Limb (tissue), 2 donors: ENCODE data around the gene HOXB9.

ENCODE experiments used
- DNase-seq, 2 donors: peaks; one replicate each; pipeline ENCODE4 v3.0.0-alpha.2; 2016; ENCODE audit errors: extremely low spot score in 2 of 2

HOXB9 gene

GRCh38 chr17:48611681-48612455 lies 14.3 kb downstream of the HOXB9 start:
- peak in 1 of 2 donors; percentile 85 for DNase-seq

DNA sequence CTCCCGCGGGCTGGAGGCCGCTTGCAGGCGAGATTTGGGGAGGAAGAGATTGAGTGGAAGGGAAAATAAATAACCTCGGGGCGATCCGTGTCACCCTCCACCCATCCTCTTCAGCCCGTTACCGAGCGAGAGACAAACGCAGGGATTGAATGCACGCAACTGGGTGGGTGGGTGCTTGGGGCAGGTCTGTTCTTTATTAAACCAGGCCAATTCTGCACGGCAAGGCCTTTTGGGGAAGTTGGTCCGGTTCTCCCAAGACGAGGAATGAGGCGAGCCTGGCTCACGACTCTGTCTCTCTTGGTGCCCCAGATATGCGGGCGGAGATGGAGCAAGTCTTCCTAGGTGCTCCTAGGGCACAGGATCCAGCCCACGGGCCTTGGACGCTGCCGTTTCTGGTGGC lies 14.9 kb downstream of the HOXB9 start:
- no peak for DNase-seq

GRCh38 chr17:48610282-48611211 lies 15.6 kb downstream of the HOXB9 start, which contains the start of gene HOXB7:
HOXB7 (minus strand) TSS chr17:48611017; CDS start chr17:48610918, 99 bp downstream.
- DNase-seq: peak; percentile 47 to 90

GRCh38 chr17:48609759-48610281 lies 16.3 kb downstream of the HOXB9 start:
- no peak for DNase-seq

- DNase-seq: no peak
Measured at GRCh38 chr17:48609033-48609432, 17.1 kb downstream of the HOXB9 start.

GRCh38 chr17:48608494-48608834 lies 17.7 kb downstream of the HOXB9 start:
- no peak for DNase-seq

DNA sequence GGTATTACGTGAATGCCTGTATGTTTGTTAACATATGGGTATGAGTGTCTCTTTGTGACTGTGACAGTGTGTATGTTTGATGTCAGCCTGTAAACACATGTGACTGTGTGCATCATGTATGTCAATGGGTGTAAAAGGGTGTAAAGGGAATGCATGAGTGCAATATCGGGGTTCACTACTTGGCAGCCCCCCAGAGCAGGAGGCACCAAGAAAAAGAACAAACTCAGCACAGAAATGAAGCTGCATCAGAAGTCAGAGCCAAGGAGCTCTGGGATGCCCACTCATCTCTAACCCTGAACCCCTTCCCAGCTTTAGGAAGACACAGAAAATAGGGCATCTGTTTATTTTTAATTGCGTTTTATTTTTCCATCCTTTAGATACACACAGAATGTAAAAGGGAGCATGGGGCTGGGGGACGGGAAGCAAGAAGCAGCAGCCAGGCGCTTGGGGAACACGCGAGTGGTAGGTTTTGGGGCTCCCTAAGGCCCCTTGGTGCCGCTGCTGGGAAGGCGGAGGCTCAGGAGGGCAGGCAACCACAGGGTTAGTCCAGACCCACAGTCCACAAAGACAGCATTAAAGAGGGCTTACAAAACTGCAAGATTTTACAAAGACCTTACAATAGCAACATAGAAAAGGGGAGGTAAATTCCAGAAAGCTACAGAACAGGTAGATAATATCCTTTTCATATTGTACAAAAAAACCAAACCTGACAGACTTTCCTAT lies 19.1 kb downstream of the HOXB9 start:
- no peak for DNase-seq

DNA sequence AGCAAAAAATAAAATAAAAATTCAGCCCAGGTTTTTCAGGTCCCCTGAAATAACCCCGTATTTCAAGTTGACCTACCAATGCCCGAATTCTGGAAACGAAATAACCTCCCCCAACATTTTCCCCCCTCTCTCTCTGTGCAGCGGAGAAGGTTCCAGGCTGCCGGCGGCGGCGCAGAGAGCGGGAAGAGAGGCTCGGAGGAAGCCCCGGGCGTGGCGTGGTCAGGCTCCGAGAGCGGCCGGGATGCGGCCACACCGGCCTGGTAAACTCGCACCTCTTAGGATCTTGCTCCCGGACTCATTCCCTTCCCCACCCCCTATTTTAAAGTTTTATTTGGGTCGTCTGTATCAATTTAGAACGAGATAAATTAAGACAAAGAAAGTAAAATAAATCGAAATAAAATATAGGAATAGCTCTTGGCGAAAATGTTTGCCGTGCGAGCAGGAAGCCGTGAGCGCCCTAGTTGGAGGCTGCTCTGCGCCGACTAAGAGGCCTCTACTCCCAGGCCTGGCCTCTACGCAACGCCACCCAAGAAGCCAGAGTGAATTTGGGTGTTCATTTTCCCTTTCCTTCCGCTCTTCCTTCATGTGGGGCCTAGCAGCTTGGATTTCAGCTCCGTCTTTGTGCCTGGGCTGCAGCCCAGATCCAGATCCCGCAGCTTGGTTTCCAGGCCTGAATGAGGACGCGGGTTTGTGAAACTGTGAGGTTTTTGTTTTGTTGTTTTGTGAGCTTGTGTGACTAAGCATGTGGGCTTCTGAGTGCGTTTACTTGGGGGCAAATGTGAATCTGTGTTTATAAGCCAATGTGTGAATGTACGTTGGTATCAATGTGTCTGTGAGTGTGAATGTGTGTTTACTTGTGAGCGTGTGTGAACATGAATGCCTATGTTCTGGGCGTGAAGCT lies 19.9 kb downstream of the HOXB9 start:
- peak in 1 of 2 donors; percentile 64 for DNase-seq

DNA sequence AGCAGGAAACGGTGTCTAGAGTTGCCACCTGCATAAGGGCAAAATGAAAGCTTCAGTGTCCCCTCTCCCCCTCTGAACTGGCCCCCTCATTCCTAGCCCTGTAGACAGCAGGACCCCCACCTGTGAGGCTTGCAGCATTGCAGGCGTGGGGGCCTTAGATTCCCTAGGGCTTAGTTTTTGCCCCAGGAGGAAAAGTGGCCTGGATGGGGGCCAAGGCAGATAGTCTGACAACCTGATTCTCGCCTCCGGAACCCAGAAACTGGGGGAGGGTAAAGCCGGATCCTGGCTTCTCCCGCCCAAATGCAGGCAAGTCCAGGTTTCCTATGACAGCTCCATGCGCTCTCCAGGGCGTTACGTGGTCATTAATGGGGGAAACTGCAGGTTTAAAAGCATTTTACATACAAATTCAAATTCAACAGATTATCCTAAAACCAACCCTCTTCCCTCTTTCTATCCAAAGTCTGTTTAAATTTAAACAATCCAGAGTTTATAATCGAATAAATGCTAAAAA lies 20.7 kb downstream of the HOXB9 start:
- peak in 1 of 2 donors; percentile 71 for DNase-seq

GRCh38 chr17:48604770-48605329 lies 21.3 kb downstream of the HOXB9 start, which contains the start of gene HOXB6:
HOXB6 (minus strand) TSS chr17:48604986; CDS start chr17:48598150, 6,836 bp downstream.
- peak in 1 of 2 donors; percentile 75 for DNase-seq

GRCh38 chr17:48603959-48604769 lies 22.0 kb downstream of the HOXB9 start:
- DNase-seq: peak in 1 of 2 donors; percentile 72

DNA sequence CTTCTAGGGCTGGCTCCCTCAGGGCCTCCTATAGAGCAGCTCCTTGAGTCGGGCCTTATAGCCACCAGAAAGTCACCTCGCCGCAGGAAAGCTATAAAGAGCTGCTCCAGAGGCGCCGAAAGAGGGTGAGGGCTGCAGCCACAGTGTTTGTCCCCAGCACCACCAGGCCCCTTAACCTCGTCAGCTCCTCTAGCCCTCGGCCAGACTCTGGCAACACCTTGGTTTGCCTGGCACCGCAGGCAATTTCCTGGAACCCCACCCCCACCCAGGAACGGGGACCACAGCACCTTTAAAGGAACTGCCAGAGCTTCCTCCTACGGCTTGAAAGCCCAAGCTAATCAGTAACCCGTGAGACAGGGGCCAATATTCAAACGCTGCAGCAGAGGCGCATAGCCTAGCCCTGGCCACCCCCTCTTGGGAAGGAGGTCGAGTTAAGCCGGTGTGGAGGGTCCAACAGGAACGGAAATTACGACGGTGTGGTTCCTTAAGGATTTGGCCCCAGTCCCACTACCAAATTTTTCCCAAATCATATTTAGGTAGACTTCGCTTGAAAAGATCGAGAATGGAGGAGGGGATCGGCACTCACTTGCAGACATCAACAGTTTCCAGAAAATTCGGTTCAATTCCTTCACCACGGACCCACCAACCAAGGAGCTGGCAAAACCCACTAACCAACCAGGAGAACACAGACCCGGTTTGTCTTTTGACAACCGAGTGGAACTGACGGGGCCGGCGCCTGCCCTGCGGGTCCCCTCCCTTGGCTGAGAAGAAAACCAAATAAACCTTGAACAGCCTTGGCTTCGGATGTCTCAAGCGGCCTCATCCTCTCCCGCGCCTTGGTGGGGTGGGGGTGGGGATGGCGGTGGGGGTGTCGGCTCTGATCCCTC lies 24.4 kb downstream of the HOXB9 start:
- no peak for DNase-seq

GRCh38 chr17:48601207-48601538 lies 25.0 kb downstream of the HOXB9 start:
- no peak for DNase-seq

DNA sequence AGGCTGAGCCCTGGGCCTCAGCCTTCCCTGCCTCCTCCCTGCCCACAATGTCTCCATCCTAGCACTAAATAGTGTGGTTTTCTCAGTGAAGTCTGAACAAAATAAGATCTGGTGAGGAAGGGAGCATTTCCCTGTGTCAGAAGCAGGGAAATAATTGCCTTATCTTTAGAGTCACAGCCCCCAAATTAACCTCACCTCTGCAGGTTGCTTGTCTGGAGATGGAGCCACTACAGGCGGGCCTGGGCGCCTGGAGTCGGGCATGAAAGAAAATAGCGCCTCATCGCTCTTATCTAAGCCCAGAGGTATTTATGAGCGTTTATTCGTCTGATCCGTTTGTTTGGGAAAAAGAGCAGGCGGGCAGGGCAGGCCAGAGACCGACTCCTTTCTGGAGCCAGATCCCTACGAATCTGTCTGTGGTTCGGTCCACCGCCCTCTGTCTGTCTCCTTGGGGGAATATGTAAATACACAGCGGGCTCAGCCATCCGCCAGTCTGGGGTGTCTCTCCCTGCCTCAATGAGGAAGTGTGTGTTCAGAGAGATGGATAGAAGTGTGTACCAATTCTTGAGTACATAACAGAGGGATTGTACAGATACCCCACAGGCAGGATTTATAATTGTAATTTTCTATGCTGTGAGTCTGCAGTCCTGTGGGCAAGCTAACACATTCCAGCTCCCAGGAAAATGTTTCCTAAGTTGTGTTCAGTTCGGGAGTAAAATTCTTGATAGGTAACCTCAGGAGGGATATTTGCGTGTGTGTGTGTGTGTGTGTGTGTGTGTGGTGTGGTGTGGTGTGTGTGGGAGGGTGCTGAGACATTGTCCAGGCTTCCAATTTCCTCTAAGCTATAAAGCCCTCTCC lies 25.7 kb downstream of the HOXB9 start:
- DNase-seq: no peak

DNA sequence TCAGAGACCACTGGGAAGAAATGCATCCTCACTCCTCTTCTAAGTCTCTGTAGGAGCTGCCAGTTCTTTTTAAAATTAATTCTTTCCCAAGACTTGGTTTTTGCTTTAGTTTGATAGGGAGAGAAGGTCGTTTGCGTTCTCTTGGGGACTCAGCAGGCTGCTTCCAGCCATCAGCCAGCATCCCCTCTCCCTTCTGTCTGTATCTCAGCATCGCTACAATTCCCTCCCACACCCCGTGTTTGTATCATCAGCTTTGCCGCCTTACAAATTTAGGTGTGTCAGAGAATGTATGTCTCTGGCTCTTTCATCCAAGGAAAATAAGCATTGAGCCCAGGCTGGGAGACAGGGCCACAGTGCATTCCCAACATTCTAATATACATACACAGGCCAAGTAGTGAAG lies 26.8 kb downstream of the HOXB9 start:
- DNase-seq: no peak

- DNase-seq: no peak
Measured at GRCh38 chr17:48598736-48599135, 27.4 kb downstream of the HOXB9 start.
